ENCODE measurements around the gene PPP2R2B. TPM values are rescaled to one million over a fixed set of nuclear protein-coding genes. Genes with fewer than 3 reads are reported as not detected.
"Not testable (repeated sequence)": the region's sequence is repeated elsewhere in the genome, so short reads cannot be mapped to it uniquely, and the experiment has no call there.

The PPP2R2B gene
- polyA plus RNA-seq, 1 donor from 2014 or later: 0.14 TPM

- H3K4me3 Mint-ChIP-seq: no peak overlapping the region
- H3K27ac Mint-ChIP-seq: no peak overlapping the region
- H3K36me3 Mint-ChIP-seq: no peaks in the 10 kb centered on the region
- H3K27me3 Mint-ChIP-seq: no peaks in the 10 kb centered on the region
- H3K4me1 Mint-ChIP-seq: no peaks in the 10 kb centered on the region
- H3K9me3 Mint-ChIP-seq: peaks cover 0 to 16% (median 2%) of the 10 kb centered on the region in 3 donors
These were observed 143.5 kb downstream of the PPP2R2B start for GRCh38 chr5:146734936-146735577.

GRCh38 chr5:146732962-146733361 lies 145.6 kb downstream of the PPP2R2B start:
- no peak overlapping the region for H3K27ac Mint-ChIP-seq
- H3K9me3 Mint-ChIP-seq: peaks cover 2 to 16% (median 6%) of the 10 kb centered on the region in 3 donors
- H3K4me1 Mint-ChIP-seq: no peaks in the 10 kb centered on the region
- H3K36me3 Mint-ChIP-seq: no peaks in the 10 kb centered on the region
- H3K4me3 Mint-ChIP-seq: no peak overlapping the region
- H3K27me3 Mint-ChIP-seq: no peaks in the 10 kb centered on the region

GRCh38 chr5:146731909-146732659 lies 146.5 kb downstream of the PPP2R2B start:
- Mint-ChIP-seq H3K4me3 (no peak overlapping the region), H3K27ac (no peak overlapping the region), H3K27me3 (no peaks in the 10 kb centered on the region)

DNA sequence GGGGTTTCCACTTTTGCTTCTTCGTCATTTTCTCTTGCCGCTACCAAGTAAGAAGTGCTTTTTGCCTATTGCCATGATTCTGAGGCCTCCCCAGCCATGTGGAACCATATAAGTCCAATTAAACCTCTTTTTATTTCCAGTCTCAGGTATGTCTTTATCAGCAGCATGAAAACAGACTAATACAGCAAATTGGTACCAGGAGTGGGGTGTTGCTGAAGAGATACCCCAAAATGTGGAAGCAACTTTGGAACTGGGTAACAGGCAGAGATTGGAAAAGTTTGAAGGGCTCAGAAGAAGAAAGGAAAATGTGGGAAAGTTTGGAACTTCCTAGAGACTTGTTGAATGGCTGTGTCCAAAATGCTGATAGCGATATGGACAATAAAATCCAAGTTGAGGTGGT lies 149.8 kb downstream of the PPP2R2B start:
- not testable (repeated sequence) for H3K36me3 Mint-ChIP-seq, H3K27ac Mint-ChIP-seq, H3K4me1 Mint-ChIP-seq, H3K27me3 Mint-ChIP-seq, H3K4me3 Mint-ChIP-seq
- H3K9me3 Mint-ChIP-seq: peaks cover 1 to 11% (median 9%) of the 10 kb centered on the region in 3 donors

More at GRCh38 chr5:146731909-146732659, 146.5 kb downstream of the PPP2R2B start:
- Mint-ChIP-seq H3K9me3 (peaks cover 3 to 16% (median 8%) of the 10 kb centered on the region in 3 donors), H3K36me3 (no peaks in the 10 kb centered on the region), H3K4me1 (no peaks in the 10 kb centered on the region)

GRCh38 chr5:146726891-146727290 lies 151.7 kb downstream of the PPP2R2B start:
- Mint-ChIP-seq H3K9me3 (peaks cover 1 to 9% (median 7%) of the 10 kb centered on the region in 3 donors), H3K27ac (no peak overlapping the region), H3K27me3 (no peaks in the 10 kb centered on the region), H3K4me1 (no peaks in the 10 kb centered on the region), H3K36me3 (peaks cover 1% of the 10 kb centered on the region), H3K4me3 (no peak overlapping the region)

GRCh38 chr5:146726020-146726419 lies 152.5 kb downstream of the PPP2R2B start:
- H3K27ac Mint-ChIP-seq: no peak overlapping the region
- H3K9me3 Mint-ChIP-seq: peaks cover 1 to 10% (median 2%) of the 10 kb centered on the region in 3 donors
- H3K4me1 Mint-ChIP-seq: no peaks in the 10 kb centered on the region
- H3K27me3 Mint-ChIP-seq: no peaks in the 10 kb centered on the region
- peaks cover 1% of the 10 kb centered on the region for H3K36me3 Mint-ChIP-seq
- H3K4me3 Mint-ChIP-seq: no peak overlapping the region

DNA sequence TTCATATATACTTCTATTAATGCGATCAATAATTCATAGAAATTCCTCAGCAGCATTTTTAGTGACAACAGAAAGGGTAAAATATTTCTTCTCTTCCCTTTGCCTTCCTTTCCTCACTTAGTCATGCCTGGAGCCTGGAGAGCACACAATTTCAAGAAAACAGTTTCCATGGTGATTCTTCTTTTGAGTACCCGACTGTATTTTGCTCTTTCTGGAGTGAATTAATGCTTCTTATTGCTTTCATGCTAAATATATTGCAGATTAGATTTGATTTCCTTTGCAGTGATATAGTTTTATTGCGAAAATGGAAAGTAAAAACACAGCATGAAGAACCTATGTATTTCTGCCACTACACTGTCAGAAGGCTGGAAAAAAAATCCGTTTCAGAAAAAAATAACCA lies 153.5 kb downstream of the PPP2R2B start:
- H3K36me3 Mint-ChIP-seq: peaks cover 1% of the 10 kb centered on the region

DNA sequence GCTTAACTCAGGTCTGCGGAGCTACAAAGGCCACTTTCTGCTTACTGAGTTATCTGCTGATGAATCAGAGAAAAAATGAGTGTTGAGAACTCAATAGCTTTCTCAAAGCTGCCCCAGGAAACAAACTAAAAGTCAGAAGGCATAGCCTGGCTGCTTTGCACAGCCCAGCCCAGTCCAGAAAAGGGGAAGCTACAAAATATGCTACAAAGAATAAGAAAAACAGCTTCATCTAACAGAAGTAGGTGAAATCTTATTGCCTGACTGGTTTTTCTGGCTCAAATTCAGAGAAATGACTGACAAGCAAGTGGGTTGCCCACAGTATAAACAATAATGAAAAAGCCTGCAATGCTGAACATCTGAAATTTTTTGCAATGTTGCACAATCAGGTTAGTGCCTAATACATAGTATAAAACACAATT lies 156.2 kb downstream of the PPP2R2B start:
- peaks cover 0 to 4% (median 3%) of the 10 kb centered on the region in 3 donors for H3K9me3 Mint-ChIP-seq
- H3K4me3 Mint-ChIP-seq: no peak overlapping the region
- H3K27ac Mint-ChIP-seq: no peak overlapping the region
- H3K27me3 Mint-ChIP-seq: peaks cover 1% of the 10 kb centered on the region
- H3K4me1 Mint-ChIP-seq: no peaks in the 10 kb centered on the region
- peaks cover 1% of the 10 kb centered on the region for H3K36me3 Mint-ChIP-seq

More for the DNA sequence above, 153.5 kb downstream of the PPP2R2B start:
- no peaks in the 10 kb centered on the region for H3K4me1 Mint-ChIP-seq
- no peak overlapping the region for H3K4me3 Mint-ChIP-seq
- peaks cover 0 to 10% (median 1%) of the 10 kb centered on the region in 3 donors for H3K9me3 Mint-ChIP-seq
- no peak overlapping the region for H3K27ac Mint-ChIP-seq
- H3K27me3 Mint-ChIP-seq: no peaks in the 10 kb centered on the region

DNA sequence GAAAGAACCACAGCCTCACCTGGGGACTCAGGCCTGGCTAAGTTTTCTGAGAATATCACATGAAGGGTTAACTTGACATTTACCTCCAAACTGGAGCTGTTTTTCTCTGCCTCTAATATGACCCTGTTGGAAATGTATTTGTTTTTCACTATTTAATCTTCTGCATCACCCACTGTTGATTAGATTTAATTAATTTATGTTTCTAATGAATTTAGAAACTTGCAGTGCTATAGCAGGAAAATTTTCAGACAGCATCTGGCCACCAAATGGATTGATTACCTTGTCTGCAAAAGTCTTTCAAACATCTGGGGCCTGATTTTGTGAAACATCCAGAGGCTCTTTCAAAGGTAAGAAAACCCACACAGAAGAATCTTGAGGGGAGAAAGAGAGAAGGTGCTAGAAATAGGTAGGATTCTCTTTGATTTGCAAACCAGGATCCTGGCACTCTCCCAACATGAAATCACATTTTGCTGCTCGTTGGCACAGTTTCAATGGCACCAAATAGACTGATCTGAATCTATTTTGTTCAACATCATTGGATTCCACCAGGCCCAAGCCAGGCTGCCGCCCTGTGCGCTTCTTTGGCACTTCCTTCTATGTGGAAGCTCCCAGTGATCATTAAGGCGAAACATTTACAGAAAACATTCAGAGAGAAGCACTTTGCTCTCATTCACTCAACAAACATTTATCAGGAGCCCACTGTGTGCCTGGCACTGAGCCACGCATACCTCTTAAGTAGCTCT lies 157.3 kb downstream of the PPP2R2B start:
- Mint-ChIP-seq H3K36me3 (peaks cover 1% of the 10 kb centered on the region), H3K27me3 (peaks cover 1% of the 10 kb centered on the region), H3K4me3 (no peak overlapping the region), H3K9me3 (peaks cover 0 to 4% (median 3%) of the 10 kb centered on the region in 3 donors), H3K27ac (no peak overlapping the region), H3K4me1 (no peaks in the 10 kb centered on the region)

DNA sequence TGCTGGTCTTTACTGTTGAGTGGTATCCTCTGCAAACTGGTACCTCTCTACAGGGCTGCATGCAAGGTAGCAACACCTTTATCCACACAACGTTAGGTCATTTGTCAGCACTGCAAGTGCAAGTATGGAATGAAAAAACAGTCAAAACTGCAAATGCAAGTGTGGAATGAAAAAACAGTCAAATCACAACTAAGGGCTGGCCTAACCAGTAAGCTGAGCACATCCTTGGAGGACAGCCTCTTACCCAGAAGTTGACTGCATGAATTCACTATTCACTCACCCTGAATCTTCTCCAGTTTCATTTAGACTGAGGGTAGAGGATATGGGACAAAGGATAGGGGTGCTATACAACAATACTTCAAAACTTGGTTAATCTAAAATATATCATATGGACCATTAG lies 158.4 kb downstream of the PPP2R2B start:
- Mint-ChIP-seq H3K27ac (no peak overlapping the region), H3K4me1 (no peaks in the 10 kb centered on the region), H3K4me3 (no peak overlapping the region)

GRCh38 chr5:146719179-146719578 lies 159.4 kb downstream of the PPP2R2B start:
- Mint-ChIP-seq H3K27ac (no peak overlapping the region), H3K27me3 (peaks cover 1% of the 10 kb centered on the region), H3K4me3 (no peak overlapping the region)

More for the DNA sequence above, 158.4 kb downstream of the PPP2R2B start:
- Mint-ChIP-seq H3K9me3 (peaks cover 0 to 4% (median 3%) of the 10 kb centered on the region in 3 donors), H3K27me3 (peaks cover 1% of the 10 kb centered on the region), H3K36me3 (peaks cover 1% of the 10 kb centered on the region)

GRCh38 chr5:146718609-146719008 lies 159.9 kb downstream of the PPP2R2B start:
- Mint-ChIP-seq H3K4me3 (no peak overlapping the region), H3K9me3 (peaks cover 0 to 4% (median 1%) of the 10 kb centered on the region in 3 donors), H3K27me3 (peaks cover 1% of the 10 kb centered on the region), H3K27ac (no peak overlapping the region), H3K4me1 (no peaks in the 10 kb centered on the region), H3K36me3 (no peaks in the 10 kb centered on the region)

More at GRCh38 chr5:146719179-146719578, 159.4 kb downstream of the PPP2R2B start:
- no peaks in the 10 kb centered on the region for H3K36me3 Mint-ChIP-seq
- H3K9me3 Mint-ChIP-seq: peaks cover 0 to 4% (median 1%) of the 10 kb centered on the region in 3 donors
- no peaks in the 10 kb centered on the region for H3K4me1 Mint-ChIP-seq

DNA sequence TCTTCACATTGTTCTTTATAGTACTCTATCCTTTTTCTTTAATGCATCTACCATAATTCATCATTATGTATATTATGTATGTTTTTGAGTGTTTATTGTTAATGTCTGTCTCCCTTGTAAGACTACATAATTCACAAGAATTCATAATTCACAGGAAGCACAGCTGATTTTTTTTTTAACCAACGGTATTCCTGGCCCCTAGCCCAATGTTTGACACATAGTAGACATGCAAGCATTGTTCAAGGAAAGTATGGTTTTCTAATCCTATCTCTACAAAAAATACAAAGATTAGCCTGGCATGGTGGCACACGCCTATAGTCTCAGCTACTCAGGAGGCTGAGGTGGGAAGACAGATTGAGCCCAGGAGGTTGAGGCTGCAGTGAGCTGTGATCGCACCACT lies 160.6 kb downstream of the PPP2R2B start:
- Mint-ChIP-seq H3K4me3 (no peak overlapping the region), H3K27me3 (peaks cover 1% of the 10 kb centered on the region), H3K4me1 (no peaks in the 10 kb centered on the region), H3K27ac (no peak overlapping the region), H3K9me3 (peaks cover 0 to 4% (median 1%) of the 10 kb centered on the region in 3 donors), H3K36me3 (no peaks in the 10 kb centered on the region)

DNA sequence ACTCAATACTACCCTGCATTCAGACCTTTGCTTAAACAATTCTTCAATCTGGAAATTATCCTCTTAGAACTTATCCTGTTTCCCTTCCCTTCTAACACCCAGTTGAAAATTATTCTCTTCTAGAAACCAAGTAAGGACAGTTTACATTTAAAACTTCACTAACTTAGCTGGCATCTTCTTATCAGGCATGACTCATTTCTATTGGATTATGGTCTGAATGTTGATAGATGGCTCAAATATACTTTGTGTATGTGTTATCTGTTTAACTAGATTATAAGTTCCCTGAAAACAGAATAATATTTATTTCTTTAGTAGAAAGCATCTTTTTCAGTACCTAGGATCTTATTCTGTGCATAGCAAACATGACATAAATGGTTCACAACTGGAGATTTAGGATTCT lies 161.9 kb downstream of the PPP2R2B start:
- no peaks in the 10 kb centered on the region for H3K4me1 Mint-ChIP-seq
- peaks cover 0 to 4% (median 1%) of the 10 kb centered on the region in 3 donors for H3K9me3 Mint-ChIP-seq
- H3K4me3 Mint-ChIP-seq: no peak overlapping the region
- H3K36me3 Mint-ChIP-seq: no peaks in the 10 kb centered on the region
- no peak overlapping the region for H3K27ac Mint-ChIP-seq
- H3K27me3 Mint-ChIP-seq: peaks cover 1% of the 10 kb centered on the region

DNA sequence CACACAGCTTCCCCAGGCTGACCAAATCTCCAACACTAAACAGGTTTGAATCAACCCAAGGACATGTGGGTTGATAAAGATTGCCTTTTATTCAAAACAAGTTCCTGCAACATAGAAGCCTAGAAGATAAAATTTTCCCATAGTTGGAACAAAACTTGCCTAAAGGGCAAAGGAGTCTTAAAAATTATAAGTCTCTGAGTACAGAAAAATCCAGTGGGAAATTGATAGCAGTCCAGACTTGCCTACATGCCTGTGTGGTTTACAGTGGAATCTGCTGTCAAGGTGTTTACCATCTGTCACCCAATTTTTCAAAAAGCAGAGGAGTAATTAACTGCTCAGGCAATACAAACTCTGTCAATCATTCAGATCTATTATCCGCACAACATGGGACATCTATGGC lies 168.2 kb downstream of the PPP2R2B start:
- Mint-ChIP-seq H3K4me1 (no peaks in the 10 kb centered on the region), H3K27ac (no peak overlapping the region), H3K36me3 (no peaks in the 10 kb centered on the region), H3K4me3 (no peak overlapping the region), H3K27me3 (no peaks in the 10 kb centered on the region), H3K9me3 (peaks cover 0 to 15% (median 0%) of the 10 kb centered on the region in 3 donors)

Data from IgD-negative memory B cell (primary cell).